ENCODE results near the gene VPS16.
"Not testable (repeated sequence)": the region's sequence is repeated elsewhere in the genome, so short reads cannot be mapped to it uniquely, and the experiment has no call there.

The VPS16 gene

DNA sequence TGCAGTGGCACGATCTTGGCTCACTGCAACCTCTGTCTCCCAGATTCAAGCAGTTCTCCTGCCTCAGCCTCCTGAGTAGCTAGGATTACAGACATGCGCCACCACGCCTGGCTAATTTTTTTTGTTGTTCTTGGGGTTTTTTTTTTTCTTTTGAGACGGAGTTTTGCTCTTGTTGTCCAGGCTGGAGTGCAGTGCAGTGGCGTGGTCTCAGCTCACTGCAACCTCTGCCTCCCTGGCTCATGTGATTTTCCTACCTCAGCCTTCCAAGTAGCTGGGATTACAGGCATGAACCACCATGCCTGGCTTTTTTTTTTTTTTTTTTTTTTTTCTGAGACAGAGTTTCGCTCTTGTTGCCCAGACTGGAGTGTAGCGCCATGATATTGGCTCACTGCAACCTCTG, 9.3 kb upstream of the VPS16 start:
- H3K4me1 ChIP-seq (ENCODE audit: control insufficient read depth, insufficient read depth, low read length); H3K27me3 ChIP-seq (ENCODE audit: control insufficient read depth, insufficient read depth, low read length); H3K36me3 ChIP-seq (ENCODE audit: control insufficient read depth, insufficient read depth, low read length); H3K4me3 ChIP-seq (ENCODE audit: low read length); H3K9ac ChIP-seq (ENCODE audit: low read length); H3K27ac ChIP-seq (ENCODE audit: low read depth, low read length): not testable (repeated sequence)

- H3K36me3 ChIP-seq (ENCODE audit: control insufficient read depth, insufficient read depth, low read length), result no peaks in the 10 kb centered on the region
- no peaks in the 10 kb centered on the region for H3K4me1 ChIP-seq (ENCODE audit: control insufficient read depth, insufficient read depth, low read length)
- no peaks in the 10 kb centered on the region for H3K27me3 ChIP-seq (ENCODE audit: control insufficient read depth, insufficient read depth, low read length)
- no peak overlapping the region for H3K27ac ChIP-seq (ENCODE audit: low read depth, low read length)
- H3K9ac ChIP-seq (ENCODE audit: low read length), result no peak overlapping the region
- H3K4me3 ChIP-seq (ENCODE audit: low read length), result no peak overlapping the region
These were observed 6.8 kb upstream of the VPS16 start for GRCh38 chr20:2833761-2834160.

DNA sequence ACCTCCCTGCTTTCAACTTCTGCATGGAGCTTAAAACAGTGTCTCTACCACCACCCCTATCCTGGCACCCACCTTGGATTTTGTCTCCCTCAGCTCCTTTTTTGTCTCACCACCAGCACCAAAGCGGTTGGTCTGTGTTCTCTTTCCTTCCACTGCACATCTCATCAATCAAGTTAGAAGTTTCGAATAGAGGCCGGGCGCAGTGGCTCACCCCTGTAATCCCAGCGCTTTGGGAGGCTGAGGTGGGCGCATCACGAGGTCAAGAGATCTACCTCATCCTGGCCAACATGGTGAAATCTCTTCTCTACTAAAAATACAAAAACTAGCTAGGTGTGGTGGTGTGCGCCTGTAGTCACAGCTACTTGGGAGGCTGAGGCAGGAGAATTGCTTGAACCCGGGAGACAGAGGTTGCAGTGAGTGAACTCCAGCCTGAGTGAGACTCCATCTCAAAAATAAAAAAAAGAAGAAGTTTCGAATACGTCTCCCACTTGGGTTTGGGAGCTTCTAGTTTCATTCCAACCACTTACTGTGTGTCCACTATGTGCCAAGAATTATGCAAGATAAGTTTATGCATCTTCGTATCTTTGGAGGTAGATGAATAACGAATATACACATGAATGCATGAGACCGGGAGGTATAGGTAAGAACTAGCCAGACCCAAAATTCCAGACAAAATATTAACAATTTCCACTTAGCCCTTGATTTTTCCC, 6.0 kb upstream of the VPS16 start:
- no peaks in the 10 kb centered on the region for H3K27me3 ChIP-seq (ENCODE audit: control insufficient read depth, insufficient read depth, low read length)
- H3K9ac ChIP-seq (ENCODE audit: low read length), result no peak overlapping the region
- H3K4me3 ChIP-seq (ENCODE audit: low read length), result no peak overlapping the region
- H3K4me1 ChIP-seq (ENCODE audit: control insufficient read depth, insufficient read depth, low read length), result no peaks in the 10 kb centered on the region
- no peak overlapping the region for H3K27ac ChIP-seq (ENCODE audit: low read depth, low read length)
- no peaks in the 10 kb centered on the region for H3K36me3 ChIP-seq (ENCODE audit: control insufficient read depth, insufficient read depth, low read length)

DNA sequence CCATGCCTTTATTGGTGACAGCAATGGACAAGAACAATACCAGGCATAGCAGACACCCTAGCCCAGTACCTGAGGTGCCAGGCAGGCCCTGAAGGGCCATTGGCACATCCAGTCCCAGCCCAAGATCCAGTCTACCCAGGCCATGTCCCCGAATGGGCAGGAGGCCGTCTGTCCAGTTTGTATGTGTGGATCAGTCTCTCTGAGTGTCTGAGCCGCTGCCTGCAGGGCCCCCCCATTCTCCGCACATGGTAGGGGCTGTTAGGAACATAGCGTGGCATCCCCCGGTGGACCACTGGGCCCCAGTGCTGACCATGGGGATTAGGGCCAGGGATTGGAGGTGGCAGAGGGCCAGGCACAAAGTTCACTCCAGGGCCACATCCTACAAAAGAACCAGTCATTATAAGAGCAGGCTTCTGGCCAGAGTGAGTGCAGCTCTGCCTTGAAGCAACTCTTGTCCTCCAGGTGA, 5.2 kb upstream of the VPS16 start:
- Histone ChIP-seq H3K27ac (ENCODE audit: low read depth, low read length) (no peak overlapping the region), H3K4me1 (ENCODE audit: control insufficient read depth, insufficient read depth, low read length) (no peaks in the 10 kb centered on the region)

GRCh38 chr20:2836035-2836434, 4.5 kb upstream of the VPS16 start:
- Histone ChIP-seq H3K9ac (ENCODE audit: low read length) (no peak overlapping the region), H3K4me1 (ENCODE audit: control insufficient read depth, insufficient read depth, low read length) (no peaks in the 10 kb centered on the region)

More for the DNA sequence above, 5.2 kb upstream of the VPS16 start:
- H3K36me3 ChIP-seq (ENCODE audit: control insufficient read depth, insufficient read depth, low read length), result no peaks in the 10 kb centered on the region
- H3K4me3 ChIP-seq (ENCODE audit: low read length), result no peak overlapping the region
- H3K9ac ChIP-seq (ENCODE audit: low read length), result no peak overlapping the region
- no peaks in the 10 kb centered on the region for H3K27me3 ChIP-seq (ENCODE audit: control insufficient read depth, insufficient read depth, low read length)

GRCh38 chr20:2837221-2837960, 3.2 kb upstream of the VPS16 start:
- Histone ChIP-seq H3K4me1 (ENCODE audit: control insufficient read depth, insufficient read depth, low read length) (peaks cover 3% of the 10 kb centered on the region), H3K9ac (ENCODE audit: low read length) (no peak overlapping the region), H3K4me3 (ENCODE audit: low read length) (no peak overlapping the region), H3K27ac (ENCODE audit: low read depth, low read length) (no peak overlapping the region), H3K27me3 (ENCODE audit: control insufficient read depth, insufficient read depth, low read length) (no peaks in the 10 kb centered on the region), H3K36me3 (ENCODE audit: control insufficient read depth, insufficient read depth, low read length) (no peaks in the 10 kb centered on the region)

More at GRCh38 chr20:2836035-2836434, 4.5 kb upstream of the VPS16 start:
- Histone ChIP-seq H3K27ac (ENCODE audit: low read depth, low read length) (no peak overlapping the region), H3K36me3 (ENCODE audit: control insufficient read depth, insufficient read depth, low read length) (no peaks in the 10 kb centered on the region), H3K27me3 (ENCODE audit: control insufficient read depth, insufficient read depth, low read length) (no peaks in the 10 kb centered on the region), H3K4me3 (ENCODE audit: low read length) (no peak overlapping the region)

DNA sequence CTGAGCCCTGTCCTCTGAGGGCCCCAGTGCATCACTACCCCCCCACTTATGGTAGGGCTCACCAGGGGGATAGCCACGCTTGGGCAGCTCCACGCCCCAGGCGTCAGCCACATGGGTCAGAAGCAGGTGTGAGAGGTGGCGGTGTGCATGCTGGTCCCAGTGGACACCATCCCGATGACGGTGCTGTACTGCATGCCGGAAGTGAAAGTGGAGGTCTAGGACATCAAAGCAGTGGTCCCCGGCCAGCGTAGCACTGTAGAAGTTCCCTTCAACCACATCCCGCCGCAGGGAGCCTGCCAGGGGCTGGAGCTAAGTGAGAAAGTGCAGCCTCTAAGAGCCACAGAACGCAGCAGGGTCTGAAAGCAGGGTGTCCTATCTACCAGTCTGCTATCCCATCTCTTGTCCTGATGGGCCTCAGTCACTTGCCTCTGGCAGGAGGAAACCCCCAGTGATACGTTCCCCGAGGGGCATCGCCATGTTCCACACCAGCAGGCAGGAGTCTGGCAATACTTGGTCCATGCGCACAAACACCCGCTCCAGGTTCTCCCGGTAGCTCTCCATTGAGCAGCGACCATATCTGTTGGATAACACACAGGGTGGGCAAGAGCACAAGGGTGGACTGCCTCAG, 2.3 kb upstream of the VPS16 start:
- Histone ChIP-seq H3K4me3 (ENCODE audit: low read length) (no peak overlapping the region), H3K27me3 (ENCODE audit: control insufficient read depth, insufficient read depth, low read length) (no peaks in the 10 kb centered on the region), H3K9ac (ENCODE audit: low read length) (no peak overlapping the region), H3K36me3 (ENCODE audit: control insufficient read depth, insufficient read depth, low read length) (no peaks in the 10 kb centered on the region), H3K4me1 (ENCODE audit: control insufficient read depth, insufficient read depth, low read length) (peaks cover 3% of the 10 kb centered on the region), H3K27ac (ENCODE audit: low read depth, low read length) (no peak overlapping the region)

- Histone ChIP-seq H3K4me3 (ENCODE audit: low read length) (no peak overlapping the region), H3K27ac (ENCODE audit: low read depth, low read length) (no peak overlapping the region)
These were observed 1.5 kb upstream of the VPS16 start for GRCh38 chr20:2838847-2839671.

DNA sequence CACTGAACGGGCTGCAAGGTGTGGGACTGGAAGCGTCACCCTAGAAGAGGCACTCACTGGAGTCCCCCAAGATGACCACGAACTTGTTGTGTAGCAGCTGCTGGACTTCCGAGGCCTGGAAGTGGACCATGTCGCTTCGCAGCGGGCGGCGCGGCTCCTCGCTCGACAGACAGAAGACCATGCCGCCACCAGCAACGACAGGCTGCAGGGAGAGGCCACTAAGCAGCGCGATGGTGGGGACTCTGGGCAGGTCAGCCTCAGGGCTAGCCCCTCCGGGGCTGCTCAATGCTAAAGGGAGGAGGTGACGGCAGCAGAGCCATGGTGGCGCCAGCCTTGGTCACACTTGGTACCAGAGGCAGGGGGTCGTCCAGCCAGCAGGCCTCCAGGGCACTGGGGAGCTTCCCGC, 810 bp upstream of the VPS16 start:
- Histone ChIP-seq H3K4me1 (ENCODE audit: control insufficient read depth, insufficient read depth, low read length) (peaks cover 3% of the 10 kb centered on the region), H3K27me3 (ENCODE audit: control insufficient read depth, insufficient read depth, low read length) (no peaks in the 10 kb centered on the region), H3K36me3 (ENCODE audit: control insufficient read depth, insufficient read depth, low read length) (no peaks in the 10 kb centered on the region), H3K9ac (ENCODE audit: low read length) (peak overlapping the region; percentile 99), H3K4me3 (ENCODE audit: low read length) (peak overlapping the region; percentile 91), H3K27ac (ENCODE audit: low read depth, low read length) (peak overlapping the region; percentile 96)

More at GRCh38 chr20:2838847-2839671, 1.5 kb upstream of the VPS16 start:
- Histone ChIP-seq H3K4me1 (ENCODE audit: control insufficient read depth, insufficient read depth, low read length) (peaks cover 3% of the 10 kb centered on the region), H3K36me3 (ENCODE audit: control insufficient read depth, insufficient read depth, low read length) (no peaks in the 10 kb centered on the region), H3K27me3 (ENCODE audit: control insufficient read depth, insufficient read depth, low read length) (no peaks in the 10 kb centered on the region), H3K9ac (ENCODE audit: low read length) (no peak overlapping the region)

DNA sequence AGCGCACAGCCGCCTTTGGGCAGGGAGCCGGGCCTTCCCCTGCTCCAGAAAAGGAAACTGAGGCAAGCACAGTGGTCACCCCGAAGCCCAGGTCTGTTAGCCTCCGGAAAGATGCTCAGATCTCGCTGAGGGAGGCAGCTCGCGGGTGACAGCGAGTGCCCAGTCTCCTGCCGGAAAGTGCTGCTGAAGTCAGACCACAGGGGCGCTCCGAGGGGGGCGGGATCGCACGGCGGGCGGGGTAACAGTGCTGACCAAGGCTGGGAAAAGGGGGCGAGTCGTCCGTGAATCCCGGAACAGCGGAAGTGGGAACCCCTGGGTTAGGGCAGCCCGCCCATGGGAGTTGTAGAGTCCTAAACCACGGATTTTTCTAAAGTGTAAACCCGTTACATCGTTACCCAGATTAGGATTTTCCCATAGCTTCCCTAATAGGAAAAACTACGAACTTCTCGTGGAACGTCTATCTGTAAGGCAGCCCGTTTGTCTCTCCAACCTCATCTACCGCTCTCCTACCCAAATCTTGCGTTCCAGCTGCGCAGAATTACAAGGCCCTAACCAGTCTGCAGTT, 504 bp downstream of the VPS16 start:
- no peaks in the 10 kb centered on the region for H3K36me3 ChIP-seq (ENCODE audit: control insufficient read depth, insufficient read depth, low read length)
- H3K4me1 ChIP-seq (ENCODE audit: control insufficient read depth, insufficient read depth, low read length), result peaks cover 3% of the 10 kb centered on the region
- peak overlapping the region; percentile 72 for H3K27ac ChIP-seq (ENCODE audit: low read depth, low read length)
- peak overlapping the region; percentile 91 for H3K4me3 ChIP-seq (ENCODE audit: low read length)
- peak overlapping the region; percentile 58 for H3K9ac ChIP-seq (ENCODE audit: low read length)
- H3K27me3 ChIP-seq (ENCODE audit: control insufficient read depth, insufficient read depth, low read length), result no peaks in the 10 kb centered on the region

DNA sequence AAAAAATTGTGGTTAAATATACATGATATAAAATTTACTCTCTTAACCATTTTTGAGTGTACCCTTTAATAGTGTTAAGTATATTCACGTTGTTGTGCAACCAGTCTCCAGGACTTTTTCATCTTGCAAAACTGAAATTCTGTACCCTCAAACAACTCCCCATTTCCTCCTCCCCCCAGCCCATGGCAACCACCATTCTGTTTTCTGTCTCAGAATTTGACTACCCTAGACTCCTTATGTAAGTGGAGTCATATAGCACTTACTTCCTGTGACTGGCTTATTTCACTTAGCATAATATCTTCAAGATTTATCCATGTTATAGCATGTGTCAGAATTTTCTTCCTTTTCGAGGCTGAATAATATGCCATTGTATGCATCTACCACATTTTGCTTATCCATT, 5.1 kb downstream of the VPS16 start:
- peaks cover 3% of the 10 kb centered on the region for H3K4me1 ChIP-seq (ENCODE audit: control insufficient read depth, insufficient read depth, low read length)
- no peak overlapping the region for H3K4me3 ChIP-seq (ENCODE audit: low read length)
- no peak overlapping the region for H3K27ac ChIP-seq (ENCODE audit: low read depth, low read length)
- H3K36me3 ChIP-seq (ENCODE audit: control insufficient read depth, insufficient read depth, low read length), result no peaks in the 10 kb centered on the region
- H3K27me3 ChIP-seq (ENCODE audit: control insufficient read depth, insufficient read depth, low read length), result no peaks in the 10 kb centered on the region
- no peak overlapping the region for H3K9ac ChIP-seq (ENCODE audit: low read length)

DNA sequence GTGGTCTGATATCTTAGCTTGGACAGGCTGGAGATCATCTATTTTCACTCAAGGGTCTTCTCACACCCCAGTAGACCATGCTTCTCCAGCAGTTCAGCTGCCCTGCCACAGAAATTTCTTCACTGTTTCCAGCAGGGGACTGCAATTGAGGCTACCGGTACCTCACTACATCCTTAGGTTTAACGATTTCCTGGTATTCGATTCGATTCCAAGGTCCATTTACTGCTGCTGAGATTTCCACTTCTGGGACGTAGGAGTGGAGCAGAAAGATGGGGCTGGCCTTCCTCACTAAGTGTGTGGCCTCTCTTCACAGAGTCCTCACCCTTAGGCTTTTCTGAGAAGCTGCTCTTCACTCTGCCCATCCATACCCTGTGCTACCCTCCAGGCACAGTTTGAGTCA, 6.2 kb downstream of the VPS16 start:
- no peak overlapping the region for H3K4me3 ChIP-seq (ENCODE audit: low read length)
- no peaks in the 10 kb centered on the region for H3K36me3 ChIP-seq (ENCODE audit: control insufficient read depth, insufficient read depth, low read length)
- H3K27ac ChIP-seq (ENCODE audit: low read depth, low read length), result no peak overlapping the region
- no peaks in the 10 kb centered on the region for H3K4me1 ChIP-seq (ENCODE audit: control insufficient read depth, insufficient read depth, low read length)
- no peak overlapping the region for H3K9ac ChIP-seq (ENCODE audit: low read length)
- no peaks in the 10 kb centered on the region for H3K27me3 ChIP-seq (ENCODE audit: control insufficient read depth, insufficient read depth, low read length)
